GM23248 (cell line): ENCODE results near the gene GOLGA8T.
"Not testable (repeated sequence)": the region's sequence is repeated elsewhere in the genome, so short reads cannot be mapped to it uniquely, and the experiment has no call there.

ENCODE experiments used
- EZH2 ChIP-seq: fragments of 200-600 bp; sonication (generic); IDR thresholded peaks from 2 replicates; pipeline ENCODE4 v1.6.1; 2018; ENCODE audit warnings: antibody characterized with exemption, mild to moderate bottlenecking; ENCODE audit not compliant: insufficient read depth, poor library complexity, severe bottlenecking
- EZH2phosphoT487 ChIP-seq: fragments of 200-600 bp; sonication (generic); IDR thresholded peaks from 2 replicates; pipeline ENCODE4 v1.6.1; 2018; ENCODE audit warnings: antibody characterized with exemption, moderate library complexity, mild to moderate bottlenecking, low read depth; ENCODE audit not compliant: insufficient read depth

DNA sequence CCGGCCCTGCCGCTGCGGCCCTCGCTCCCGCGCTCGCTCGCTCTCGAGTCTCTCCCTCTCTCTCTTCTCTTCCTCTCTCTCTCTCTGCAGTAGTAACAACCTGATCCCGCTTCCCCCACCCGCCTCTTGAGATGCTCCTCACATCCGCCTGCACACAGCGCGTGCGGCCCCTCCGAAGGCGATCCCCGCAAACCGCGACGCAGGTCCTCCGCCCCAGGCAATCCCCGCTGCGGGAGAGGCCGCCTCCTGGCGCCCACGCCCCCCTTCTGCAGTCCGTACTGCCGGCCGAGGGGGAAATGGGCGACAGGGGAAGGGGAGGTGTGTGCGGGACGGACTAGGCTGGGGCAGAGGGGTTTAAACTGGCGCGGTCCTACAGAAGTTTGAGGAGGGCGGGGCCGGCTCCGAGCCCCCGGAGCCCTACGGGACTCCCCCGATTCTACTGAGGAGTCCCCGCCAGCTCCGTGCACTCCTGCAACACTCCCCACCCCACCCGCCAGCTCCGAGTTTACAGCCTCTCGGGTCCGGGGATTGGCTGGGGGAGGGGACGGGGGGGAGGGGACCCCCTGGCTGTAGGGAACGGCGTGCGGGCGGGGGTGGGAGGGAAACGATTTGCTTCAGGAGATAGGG lies 57.4 kb downstream of the GOLGA8T start:
- peak; percentile 37 for TF ChIP-seq EZH2
- not testable (repeated sequence) for TF ChIP-seq EZH2phosphoT487
